HL-60 (cell line): ENCODE results near the gene TSPAN31.
A peak's percentile ranks its signal among the peaks of the same experiment; 100 is the strongest.

ENCODE experiments used
- DNase-seq, 2 experiments: peaks; one replicate each; pipeline ENCODE4 v3.0.0-alpha.2; 2010 to 2020; ENCODE audit warnings: low read depth in 1 of 2, low spot score in 1 of 2
- H3K27ac ChIP-seq: fragments of 250-450 bp; sonication (Bioruptor Pico); replicated peaks from 2 replicates; pipeline ENCODE4 v1.5.1; 2020; ENCODE audit warnings: mild to moderate bottlenecking, moderate library complexity
- H3K27me3 ChIP-seq: fragments of 250-450 bp; sonication (Bioruptor Pico); 2 replicates; pipeline ENCODE4 v1.5.1; 2021; ENCODE audit warnings: mild to moderate bottlenecking, moderate library complexity; ENCODE audit not compliant: insufficient read depth, poor library complexity, severe bottlenecking
- H3K4me3 ChIP-seq: replicated peaks from 2 replicates; pipeline ENCODE4 v1.5.1; 2011; ENCODE audit warnings: mild to moderate bottlenecking, control low read depth, low read length; ENCODE audit not compliant: insufficient read depth
- CTCF ChIP-seq: IDR thresholded peaks from one replicate; pipeline ENCODE4 v1.5.1; 2011; ENCODE audit warnings: low read length, control low read depth, inconsistent platforms; ENCODE audit not compliant: insufficient read depth
- GABPA ChIP-seq: IDR thresholded peaks from 2 replicates; pipeline ENCODE4 v1.6.1; 2012; ENCODE audit warnings: low read depth
- SPI1 ChIP-seq: IDR thresholded peaks from 2 replicates; pipeline ENCODE4 v1.6.1; 2012; ENCODE audit warnings: low read depth, mild to moderate bottlenecking, borderline replicate concordance
- TF ChIP-seq, protein P1 (sequence below): IDR thresholded peaks from 2 replicates; pipeline ENCODE4 v1.6.1; 2012; ENCODE audit warnings: low read depth; ENCODE audit not compliant: insufficient replicate concordance

Gene TSPAN31

GRCh38 chr12:57726884-57727757 is 17.7 kb upstream of the TSPAN31 start:
- H3K27me3 ChIP-seq: no peaks in the 10 kb centered on the region
- TF ChIP-seq, protein P1, sequence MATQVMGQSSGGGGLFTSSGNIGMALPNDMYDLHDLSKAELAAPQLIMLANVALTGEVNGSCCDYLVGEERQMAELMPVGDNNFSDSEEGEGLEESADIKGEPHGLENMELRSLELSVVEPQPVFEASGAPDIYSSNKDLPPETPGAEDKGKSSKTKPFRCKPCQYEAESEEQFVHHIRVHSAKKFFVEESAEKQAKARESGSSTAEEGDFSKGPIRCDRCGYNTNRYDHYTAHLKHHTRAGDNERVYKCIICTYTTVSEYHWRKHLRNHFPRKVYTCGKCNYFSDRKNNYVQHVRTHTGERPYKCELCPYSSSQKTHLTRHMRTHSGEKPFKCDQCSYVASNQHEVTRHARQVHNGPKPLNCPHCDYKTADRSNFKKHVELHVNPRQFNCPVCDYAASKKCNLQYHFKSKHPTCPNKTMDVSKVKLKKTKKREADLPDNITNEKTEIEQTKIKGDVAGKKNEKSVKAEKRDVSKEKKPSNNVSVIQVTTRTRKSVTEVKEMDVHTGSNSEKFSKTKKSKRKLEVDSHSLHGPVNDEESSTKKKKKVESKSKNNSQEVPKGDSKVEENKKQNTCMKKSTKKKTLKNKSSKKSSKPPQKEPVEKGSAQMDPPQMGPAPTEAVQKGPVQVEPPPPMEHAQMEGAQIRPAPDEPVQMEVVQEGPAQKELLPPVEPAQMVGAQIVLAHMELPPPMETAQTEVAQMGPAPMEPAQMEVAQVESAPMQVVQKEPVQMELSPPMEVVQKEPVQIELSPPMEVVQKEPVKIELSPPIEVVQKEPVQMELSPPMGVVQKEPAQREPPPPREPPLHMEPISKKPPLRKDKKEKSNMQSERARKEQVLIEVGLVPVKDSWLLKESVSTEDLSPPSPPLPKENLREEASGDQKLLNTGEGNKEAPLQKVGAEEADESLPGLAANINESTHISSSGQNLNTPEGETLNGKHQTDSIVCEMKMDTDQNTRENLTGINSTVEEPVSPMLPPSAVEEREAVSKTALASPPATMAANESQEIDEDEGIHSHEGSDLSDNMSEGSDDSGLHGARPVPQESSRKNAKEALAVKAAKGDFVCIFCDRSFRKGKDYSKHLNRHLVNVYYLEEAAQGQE: peak; percentile 65
- TF ChIP-seq SPI1: no peak
- no peak for DNase-seq
- H3K4me3 ChIP-seq: no peak overlapping the region
- H3K27ac ChIP-seq: no peak overlapping the region

DNA sequence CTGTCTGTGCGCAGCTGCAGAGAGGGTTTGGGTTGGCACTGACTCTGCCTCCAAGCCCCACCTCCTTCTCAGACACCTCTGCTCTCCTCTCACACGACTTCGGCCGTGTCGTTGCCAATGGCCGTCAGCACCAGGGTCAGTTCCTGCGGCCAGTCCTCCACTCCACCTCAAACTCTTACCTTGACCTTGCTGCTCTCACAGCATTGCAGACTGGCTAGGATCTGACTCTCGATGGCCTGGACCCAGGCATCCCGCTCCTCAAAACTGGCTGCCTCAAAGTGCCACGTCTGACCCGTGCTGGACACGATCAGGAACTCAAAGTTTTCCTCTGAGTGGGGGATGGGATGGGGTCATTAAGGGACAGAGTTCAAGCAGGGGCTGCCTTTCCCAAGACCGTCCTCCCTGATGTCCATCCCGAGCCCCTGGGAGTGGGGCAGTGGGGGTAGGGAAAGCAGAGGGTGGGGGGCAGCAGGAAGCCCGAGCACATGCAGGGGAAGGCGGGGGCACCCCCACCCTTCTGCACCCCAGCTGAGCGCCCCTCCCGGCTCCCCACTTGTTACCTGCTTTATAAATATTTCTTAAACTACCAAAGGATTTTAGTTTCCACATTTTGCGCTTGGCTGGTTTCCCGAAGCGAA is 17.0 kb upstream of the TSPAN31 start:
- H3K27me3 ChIP-seq: no peaks in the 10 kb centered on the region
- no peak overlapping the region for H3K27ac ChIP-seq

GRCh38 chr12:57729321-57729844 is 15.5 kb upstream of the TSPAN31 start:
- Histone ChIP-seq H3K27me3 (no peaks in the 10 kb centered on the region), H3K27ac (no peak overlapping the region), H3K4me3 (no peak overlapping the region)
- DNase-seq: no peak
- no peak for TF ChIP-seq CTCF

More for the DNA sequence above, 17.0 kb upstream of the TSPAN31 start:
- DNase-seq: no peak
- TF ChIP-seq GABPA (no peak), CTCF (no peak)
- no peak overlapping the region for H3K4me3 ChIP-seq

DNA sequence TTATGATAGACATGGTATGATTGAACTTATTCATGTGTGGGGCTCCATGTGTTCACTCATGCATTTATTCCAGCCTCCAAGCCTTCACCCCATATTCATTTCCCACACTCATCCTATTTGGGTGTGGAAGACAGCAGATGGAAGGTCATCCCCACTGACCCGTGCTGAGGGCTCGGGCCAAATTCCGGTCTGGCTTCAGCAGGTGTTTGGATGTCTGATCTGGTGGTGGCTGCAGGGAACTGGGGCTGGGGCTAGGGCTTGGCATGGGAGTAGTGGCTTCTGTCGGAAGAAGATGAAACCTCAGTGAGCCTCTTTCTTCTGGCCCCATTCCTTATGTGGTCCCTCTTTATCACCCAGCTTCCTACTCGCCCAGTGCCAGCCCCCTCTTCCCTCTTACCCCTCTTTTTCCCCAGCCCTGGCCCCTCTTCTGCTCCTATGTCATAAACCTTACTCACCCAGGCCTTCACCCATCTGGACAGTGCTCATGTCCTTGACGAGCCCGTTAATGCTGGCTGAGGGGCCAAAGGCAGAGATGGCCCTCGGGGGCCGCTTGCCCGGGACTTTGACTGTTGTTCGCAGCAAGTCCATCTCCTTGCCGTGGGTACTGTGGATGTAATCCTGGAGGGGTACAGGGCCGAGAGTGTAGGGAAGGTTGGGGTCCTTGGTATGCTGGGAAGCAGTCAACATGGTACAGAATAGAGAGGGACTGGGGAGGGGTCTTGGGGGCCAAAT is 14.3 kb upstream of the TSPAN31 start:
- H3K27me3 ChIP-seq: no peaks in the 10 kb centered on the region
- H3K4me3 ChIP-seq: no peak overlapping the region
- no peak for DNase-seq
- no peak for TF ChIP-seq SPI1
- H3K27ac ChIP-seq: no peak overlapping the region

GRCh38 chr12:57731411-57732080 is 13.3 kb upstream of the TSPAN31 start:
- Histone ChIP-seq H3K27me3 (no peaks in the 10 kb centered on the region), H3K4me3 (no peak overlapping the region), H3K27ac (no peak overlapping the region)
- TF ChIP-seq GABPA: no peak
- DNase-seq: no peak
